SK-N-SH (cell line): ENCODE results near the gene PLAGL2.

Experiments used
- TAF1 ChIP-seq: IDR thresholded peaks from 2 replicates; pipeline ENCODE4 v1.6.1; 2012; ENCODE audit warnings: low read depth, mild to moderate bottlenecking, low read length, moderate library complexity, borderline replicate concordance
- TF ChIP-seq, protein P1 (sequence below): fragments of 200-600 bp; sonication (generic); IDR thresholded peaks from 2 replicates; pipeline ENCODE4 v1.6.1; 2017; ENCODE audit warnings: antibody characterized with exemption, mild to moderate bottlenecking, moderate library complexity
- TF ChIP-seq, protein P2 (sequence below): IDR thresholded peaks from 2 replicates; pipeline ENCODE4 v1.4.0; 2012; ENCODE audit warnings: low read depth
- TF ChIP-seq, protein P3 (sequence below): IDR thresholded peaks from 2 replicates; pipeline ENCODE4 v1.6.1; 2012; ENCODE audit warnings: mild to moderate bottlenecking, low read depth, low read length, moderate library complexity

DNA sequence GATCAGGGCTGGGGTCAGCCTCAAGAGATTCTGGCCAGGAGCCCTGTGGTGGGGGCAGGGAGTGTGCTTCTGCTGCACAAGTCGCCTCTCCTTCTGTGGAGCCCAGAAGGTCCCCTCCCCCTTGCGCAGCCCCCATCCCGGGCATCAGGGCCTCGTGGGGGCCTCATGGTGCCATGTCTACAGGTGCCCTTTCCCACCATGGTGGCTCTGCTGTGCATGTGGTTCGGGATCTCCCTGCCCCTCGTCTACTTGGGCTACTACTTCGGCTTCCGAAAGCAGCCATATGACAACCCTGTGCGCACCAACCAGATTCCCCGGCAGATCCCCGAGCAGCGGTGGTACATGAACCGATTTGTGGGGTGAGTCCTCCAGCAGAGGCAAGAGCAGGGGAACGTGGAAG, 49.9 kb downstream of the PLAGL2 start:
- no peak for TF ChIP-seq TAF1
- TF ChIP-seq, protein P1, sequence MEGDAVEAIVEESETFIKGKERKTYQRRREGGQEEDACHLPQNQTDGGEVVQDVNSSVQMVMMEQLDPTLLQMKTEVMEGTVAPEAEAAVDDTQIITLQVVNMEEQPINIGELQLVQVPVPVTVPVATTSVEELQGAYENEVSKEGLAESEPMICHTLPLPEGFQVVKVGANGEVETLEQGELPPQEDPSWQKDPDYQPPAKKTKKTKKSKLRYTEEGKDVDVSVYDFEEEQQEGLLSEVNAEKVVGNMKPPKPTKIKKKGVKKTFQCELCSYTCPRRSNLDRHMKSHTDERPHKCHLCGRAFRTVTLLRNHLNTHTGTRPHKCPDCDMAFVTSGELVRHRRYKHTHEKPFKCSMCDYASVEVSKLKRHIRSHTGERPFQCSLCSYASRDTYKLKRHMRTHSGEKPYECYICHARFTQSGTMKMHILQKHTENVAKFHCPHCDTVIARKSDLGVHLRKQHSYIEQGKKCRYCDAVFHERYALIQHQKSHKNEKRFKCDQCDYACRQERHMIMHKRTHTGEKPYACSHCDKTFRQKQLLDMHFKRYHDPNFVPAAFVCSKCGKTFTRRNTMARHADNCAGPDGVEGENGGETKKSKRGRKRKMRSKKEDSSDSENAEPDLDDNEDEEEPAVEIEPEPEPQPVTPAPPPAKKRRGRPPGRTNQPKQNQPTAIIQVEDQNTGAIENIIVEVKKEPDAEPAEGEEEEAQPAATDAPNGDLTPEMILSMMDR = no peak
- TF ChIP-seq, protein P2, sequence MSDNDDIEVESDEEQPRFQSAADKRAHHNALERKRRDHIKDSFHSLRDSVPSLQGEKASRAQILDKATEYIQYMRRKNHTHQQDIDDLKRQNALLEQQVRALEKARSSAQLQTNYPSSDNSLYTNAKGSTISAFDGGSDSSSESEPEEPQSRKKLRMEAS = no peak
- TF ChIP-seq, protein P3, sequence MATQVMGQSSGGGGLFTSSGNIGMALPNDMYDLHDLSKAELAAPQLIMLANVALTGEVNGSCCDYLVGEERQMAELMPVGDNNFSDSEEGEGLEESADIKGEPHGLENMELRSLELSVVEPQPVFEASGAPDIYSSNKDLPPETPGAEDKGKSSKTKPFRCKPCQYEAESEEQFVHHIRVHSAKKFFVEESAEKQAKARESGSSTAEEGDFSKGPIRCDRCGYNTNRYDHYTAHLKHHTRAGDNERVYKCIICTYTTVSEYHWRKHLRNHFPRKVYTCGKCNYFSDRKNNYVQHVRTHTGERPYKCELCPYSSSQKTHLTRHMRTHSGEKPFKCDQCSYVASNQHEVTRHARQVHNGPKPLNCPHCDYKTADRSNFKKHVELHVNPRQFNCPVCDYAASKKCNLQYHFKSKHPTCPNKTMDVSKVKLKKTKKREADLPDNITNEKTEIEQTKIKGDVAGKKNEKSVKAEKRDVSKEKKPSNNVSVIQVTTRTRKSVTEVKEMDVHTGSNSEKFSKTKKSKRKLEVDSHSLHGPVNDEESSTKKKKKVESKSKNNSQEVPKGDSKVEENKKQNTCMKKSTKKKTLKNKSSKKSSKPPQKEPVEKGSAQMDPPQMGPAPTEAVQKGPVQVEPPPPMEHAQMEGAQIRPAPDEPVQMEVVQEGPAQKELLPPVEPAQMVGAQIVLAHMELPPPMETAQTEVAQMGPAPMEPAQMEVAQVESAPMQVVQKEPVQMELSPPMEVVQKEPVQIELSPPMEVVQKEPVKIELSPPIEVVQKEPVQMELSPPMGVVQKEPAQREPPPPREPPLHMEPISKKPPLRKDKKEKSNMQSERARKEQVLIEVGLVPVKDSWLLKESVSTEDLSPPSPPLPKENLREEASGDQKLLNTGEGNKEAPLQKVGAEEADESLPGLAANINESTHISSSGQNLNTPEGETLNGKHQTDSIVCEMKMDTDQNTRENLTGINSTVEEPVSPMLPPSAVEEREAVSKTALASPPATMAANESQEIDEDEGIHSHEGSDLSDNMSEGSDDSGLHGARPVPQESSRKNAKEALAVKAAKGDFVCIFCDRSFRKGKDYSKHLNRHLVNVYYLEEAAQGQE = no peak
